Ovary (tissue), 3 donors: ENCODE data around the gene FOXP1.

Source experiments
- POLR2A ChIP-seq: fragments of 450-650 bp; IDR thresholded peaks from one replicate; pipeline ENCODE4 v1.6.1; 2017; ENCODE audit warnings: antibody characterized with exemption, mild to moderate bottlenecking, moderate library complexity
- TF ChIP-seq, protein P1 (sequence below), 3 donors: fragments of 450-650 bp in 2 of 3; fragments of 200-600 bp in 1 of 3; IDR thresholded peaks; one replicate each; pipeline versions ENCODE4 v1.5.1 to v1.8.0; 2016 to 2022; ENCODE audit warnings: antibody characterized with exemption in 3 of 3, mild to moderate bottlenecking in 1 of 3
- donor health status: DM: no; HTN: no; CAD: no.

DNA sequence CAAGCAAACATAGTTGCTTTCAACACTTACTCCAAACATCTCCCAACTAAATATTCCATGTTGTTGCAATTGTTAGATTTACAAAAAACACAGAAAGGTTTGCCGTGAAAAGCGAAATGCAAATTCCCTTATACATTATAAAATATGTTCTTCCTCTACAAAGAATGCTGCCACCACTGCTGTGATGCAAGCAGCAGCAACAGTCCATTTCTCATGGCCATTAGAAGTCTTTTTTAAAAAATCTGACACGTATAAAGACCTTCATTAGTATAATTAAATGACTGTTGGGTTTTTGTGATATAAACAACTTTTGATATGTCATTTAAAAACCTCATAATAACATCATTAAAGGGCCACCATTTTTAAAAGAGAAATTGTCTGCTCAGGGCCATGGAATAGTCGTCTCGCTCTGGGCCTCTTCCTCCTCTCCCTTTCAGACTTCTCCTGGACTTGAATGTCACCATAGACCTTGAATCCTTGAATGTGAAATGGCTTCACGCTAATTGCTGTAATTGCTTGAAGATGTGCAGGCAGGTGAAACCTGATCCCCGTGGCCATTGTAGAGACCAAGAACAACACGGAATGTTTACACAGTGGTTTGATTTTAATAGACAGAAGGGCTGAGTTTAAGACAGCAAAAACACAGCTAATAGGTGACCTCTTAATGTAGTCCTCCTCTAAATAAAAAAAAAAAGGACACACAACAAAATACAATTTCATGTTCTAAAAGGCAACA is 450.4 kb downstream of the FOXP1 start:
- TF ChIP-seq, protein P1, sequence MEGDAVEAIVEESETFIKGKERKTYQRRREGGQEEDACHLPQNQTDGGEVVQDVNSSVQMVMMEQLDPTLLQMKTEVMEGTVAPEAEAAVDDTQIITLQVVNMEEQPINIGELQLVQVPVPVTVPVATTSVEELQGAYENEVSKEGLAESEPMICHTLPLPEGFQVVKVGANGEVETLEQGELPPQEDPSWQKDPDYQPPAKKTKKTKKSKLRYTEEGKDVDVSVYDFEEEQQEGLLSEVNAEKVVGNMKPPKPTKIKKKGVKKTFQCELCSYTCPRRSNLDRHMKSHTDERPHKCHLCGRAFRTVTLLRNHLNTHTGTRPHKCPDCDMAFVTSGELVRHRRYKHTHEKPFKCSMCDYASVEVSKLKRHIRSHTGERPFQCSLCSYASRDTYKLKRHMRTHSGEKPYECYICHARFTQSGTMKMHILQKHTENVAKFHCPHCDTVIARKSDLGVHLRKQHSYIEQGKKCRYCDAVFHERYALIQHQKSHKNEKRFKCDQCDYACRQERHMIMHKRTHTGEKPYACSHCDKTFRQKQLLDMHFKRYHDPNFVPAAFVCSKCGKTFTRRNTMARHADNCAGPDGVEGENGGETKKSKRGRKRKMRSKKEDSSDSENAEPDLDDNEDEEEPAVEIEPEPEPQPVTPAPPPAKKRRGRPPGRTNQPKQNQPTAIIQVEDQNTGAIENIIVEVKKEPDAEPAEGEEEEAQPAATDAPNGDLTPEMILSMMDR (IDR thresholded peaks at IDR 0.05): no peak
- TF ChIP-seq POLR2A: no peak
